ENCODE data around the gene DNAJC17. TPM values are rescaled to one million over a fixed set of nuclear protein-coding genes. Genes with fewer than 3 reads are reported as not detected.

DNAJC17 gene
- total RNA-seq, 4 donors from 2014 or later, result 23.9 to 61.5 (median 36.3) TPM

DNA sequence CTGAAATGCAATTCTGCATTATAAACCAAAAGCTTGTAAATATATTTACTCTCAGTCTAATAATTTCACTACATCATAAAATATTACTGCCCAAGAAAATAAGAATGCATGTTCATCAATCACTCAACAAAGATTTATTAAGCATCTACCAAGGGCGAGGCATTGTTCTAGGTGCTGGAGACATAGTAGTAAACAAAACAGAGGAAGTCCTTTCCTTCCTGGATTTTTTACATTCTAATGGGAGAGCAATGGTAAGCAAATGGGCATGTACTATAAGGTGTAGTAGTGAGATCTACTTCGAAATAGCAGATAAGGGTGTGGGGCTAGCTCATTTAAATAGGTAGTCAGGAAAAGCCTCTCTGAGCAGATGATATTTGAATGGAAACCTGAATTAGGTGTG lies 11.2 kb downstream of the DNAJC17 start:
- Histone ChIP-seq H3K27ac (no peak overlapping the region), H3K4me1 (peaks cover 0 to 17% (median 0%) of the 10 kb centered on the region in 4 donors), H3K4me3 (no peak overlapping the region), H3K36me3 (peaks cover 0 to 21% (median 0%) of the 10 kb centered on the region in 3 donors), H3K27me3 (no peaks in the 10 kb centered on the region), H3K9me3 (no peaks in the 10 kb centered on the region)
- WGBS, 2 donors, result 78 to 82% methylated on average over 2 of the region's 2 CpGs
- no peak for TF ChIP-seq POLR2A (IDR thresholded peaks at IDR 0.05)
- TF ChIP-seq CTCF (IDR thresholded peaks at IDR 0.05), result no peak
- TF ChIP-seq EP300 (IDR thresholded peaks at IDR 0.05), result no peak
- no peak for DNase-seq (ENCODE audit: low spot score in 2 of 2)

DNA sequence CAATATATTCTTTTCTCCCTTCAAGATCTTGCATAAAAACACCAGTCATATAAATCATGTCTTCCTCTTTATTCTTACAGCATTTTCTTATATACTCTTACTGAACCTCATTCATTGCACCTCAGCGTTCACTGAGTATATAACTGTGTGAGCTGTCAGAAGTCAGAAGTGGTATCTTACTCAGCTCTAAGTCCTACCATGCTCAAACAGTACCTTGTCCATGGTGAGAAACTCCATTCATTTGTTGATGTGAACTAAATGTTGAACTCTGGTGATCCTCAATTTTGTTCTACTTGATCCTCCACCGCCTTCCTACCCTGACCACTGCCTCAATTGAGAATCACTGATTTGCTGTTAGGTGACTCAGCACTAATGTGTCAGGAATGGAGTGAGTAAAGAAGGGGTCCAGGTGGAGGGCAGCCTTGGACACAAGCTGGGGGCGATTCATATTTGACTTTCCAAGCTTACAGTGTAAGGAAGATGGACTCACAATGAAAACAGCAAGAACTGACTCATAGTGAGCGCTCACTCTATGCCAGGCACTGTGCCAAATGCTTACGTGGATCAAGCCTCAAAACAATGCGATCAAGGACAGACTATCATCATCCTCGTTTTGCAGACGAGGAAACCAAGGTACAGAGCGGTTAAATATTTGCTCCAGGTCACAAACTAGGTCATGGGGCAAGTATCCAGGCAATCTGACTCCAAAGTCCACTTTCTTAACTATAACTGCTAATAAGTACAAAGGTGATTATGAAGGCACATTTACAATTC lies 13.9 kb downstream of the DNAJC17 start:
- no peak for DNase-seq (ENCODE audit: low spot score in 2 of 2)

DNA sequence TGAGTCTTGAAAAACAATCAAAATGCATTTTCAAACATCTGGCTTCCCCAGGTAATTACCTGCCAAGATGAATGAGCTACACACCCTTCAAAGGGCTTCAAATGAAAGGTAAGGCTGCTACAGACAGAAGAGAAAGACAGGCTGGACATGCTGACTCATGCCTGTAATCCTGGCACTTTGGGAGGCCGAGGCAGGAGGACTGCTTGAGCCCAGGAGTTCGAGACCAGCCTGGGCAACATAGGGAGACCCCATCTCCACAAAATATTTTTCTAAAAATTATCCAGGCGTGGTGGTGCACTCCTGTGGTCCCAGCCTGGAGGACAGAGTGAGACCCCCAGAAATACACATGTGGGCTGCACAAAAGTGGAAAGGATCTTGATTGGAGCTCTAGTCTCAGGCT lies 14.9 kb downstream of the DNAJC17 start:
- 97 to 100% methylated on average over 3 of the region's 3 CpGs for WGBS, 2 donors

More for the DNA sequence above, 13.9 kb downstream of the DNAJC17 start:
- no peaks in the 10 kb centered on the region for H3K9me3 ChIP-seq
- peaks cover 0 to 23% (median 0%) of the 10 kb centered on the region in 4 donors for H3K4me1 ChIP-seq
- no peak for TF ChIP-seq CTCF (IDR thresholded peaks at IDR 0.05)
- no peak for TF ChIP-seq EP300 (IDR thresholded peaks at IDR 0.05)
- TF ChIP-seq POLR2A (IDR thresholded peaks at IDR 0.05), result no peak
- H3K27me3 ChIP-seq, result no peaks in the 10 kb centered on the region
- WGBS, 2 donors, result 76 to 81% methylated on average over 9 of the region's 9 CpGs
- H3K4me3 ChIP-seq, result no peak overlapping the region
- peaks cover 0 to 16% (median 0%) of the 10 kb centered on the region in 3 donors for H3K36me3 ChIP-seq
- no peak overlapping the region for H3K27ac ChIP-seq

GRCh38 chr15:40790718-40791117 lies 16.6 kb downstream of the DNAJC17 start:
- WGBS, 2 donors, result 84 to 89% methylated on average over 3 of the region's 3 CpGs

More for the DNA sequence above, 14.9 kb downstream of the DNAJC17 start:
- H3K27me3 ChIP-seq, result no peaks in the 10 kb centered on the region
- no peak for DNase-seq (ENCODE audit: low spot score in 2 of 2)
- H3K36me3 ChIP-seq, result peaks cover 0 to 16% (median 0%) of the 10 kb centered on the region in 3 donors
- TF ChIP-seq EP300 (IDR thresholded peaks at IDR 0.05) (no peak), POLR2A (IDR thresholded peaks at IDR 0.05) (no peak), CTCF (IDR thresholded peaks at IDR 0.05) (no peak)
- H3K4me3 ChIP-seq, result no peak overlapping the region
- peaks cover 0 to 31% (median 3%) of the 10 kb centered on the region in 4 donors for H3K4me1 ChIP-seq
- no peak overlapping the region for H3K27ac ChIP-seq
- H3K9me3 ChIP-seq, result no peaks in the 10 kb centered on the region

More at GRCh38 chr15:40790718-40791117, 16.6 kb downstream of the DNAJC17 start:
- Histone ChIP-seq H3K4me1 (peaks cover 0 to 36% (median 6%) of the 10 kb centered on the region in 4 donors), H3K9me3 (no peaks in the 10 kb centered on the region), H3K4me3 (no peak overlapping the region), H3K27ac (no peak overlapping the region), H3K27me3 (no peaks in the 10 kb centered on the region), H3K36me3 (peaks cover 0 to 16% (median 0%) of the 10 kb centered on the region in 3 donors)
- DNase-seq (ENCODE audit: low spot score in 2 of 2), result no peak
- TF ChIP-seq CTCF (IDR thresholded peaks at IDR 0.05) (no peak), EP300 (IDR thresholded peaks at IDR 0.05) (no peak), POLR2A (IDR thresholded peaks at IDR 0.05) (no peak)

Measured in tibial nerve (tissue), 4 donors.